ENCODE data around the gene JOSD1. TPM values are rescaled to one million over a fixed set of nuclear protein-coding genes. Genes with fewer than 3 reads are reported as not detected.
A peak's percentile ranks its signal among the peaks of the same experiment; 100 is the strongest.

JOSD1 gene
- total RNA-seq, 1 experiment from 2014 or later: 19.2 TPM

- Histone ChIP-seq H4K20me1 (ENCODE audit: control insufficient read depth, insufficient read depth, insufficient read length) (no peaks in the 10 kb centered on the region), H2BK20ac (ENCODE audit: low read depth, low read length, poor library complexity, severe bottlenecking) (no peak overlapping the region), H2AFZ (ENCODE audit: low read length) (no peak overlapping the region), H4K8ac (replicated peaks; ENCODE audit: insufficient read length, low read depth, low read length) (no peak overlapping the region), H2BK120ac (ENCODE audit: low read depth, low read length, poor library complexity, severe bottlenecking) (no peak overlapping the region), H2BK15ac (ENCODE audit: low read depth, low read length) (no peak overlapping the region), H3K23me2 (ENCODE audit: insufficient read length, low read depth, low read length, poor library complexity, severe bottlenecking) (no peaks in the 10 kb centered on the region), H3K4me2 (ENCODE audit: insufficient read depth, insufficient read length, low read length) (no peak overlapping the region), H3K56ac (ENCODE audit: insufficient read length, low read depth, low read length) (no peak overlapping the region), H3K27me3 (ENCODE audit: insufficient read depth, low read length) (no peaks in the 10 kb centered on the region), H2BK5ac (ENCODE audit: insufficient read length, low read length) (no peak overlapping the region), H3K23ac (ENCODE audit: insufficient read length, low read depth, low read length) (no peak overlapping the region), H3K4me1 (ENCODE audit: insufficient read depth, low read length) (no peaks in the 10 kb centered on the region), H3K79me1 (ENCODE audit: insufficient read depth, low read depth, low read length, poor library complexity, severe bottlenecking) (no peaks in the 10 kb centered on the region), H2BK12ac (ENCODE audit: insufficient read length, low read depth, low read length) (no peak overlapping the region), H3K9ac (ENCODE audit: extremely low read depth, insufficient read length, low read length) (no peak overlapping the region), H3K4ac (ENCODE audit: low read depth, low read length) (no peak overlapping the region), H3T11ph (ENCODE audit: low read length) (no peak overlapping the region), H4K5ac (ENCODE audit: insufficient read length, low read depth, low read length) (no peak overlapping the region), H3K27ac (ENCODE audit: insufficient read length, low read depth, low read length) (no peak overlapping the region), H3K9me3 (ENCODE audit: control insufficient read depth, low read depth, low read length) (no peaks in the 10 kb centered on the region), H3K79me2 (ENCODE audit: insufficient read depth, low read length) (no peaks in the 10 kb centered on the region), H3K14ac (ENCODE audit: insufficient read depth, low read length) (no peak overlapping the region), H4K91ac (ENCODE audit: insufficient read length, low read depth, low read length) (no peak overlapping the region), H3K18ac (ENCODE audit: insufficient read length, low read depth, low read length) (no peak overlapping the region), H2AK5ac (ENCODE audit: insufficient read length, low read length) (no peak overlapping the region)
- WGBS (ENCODE audit: extremely low coverage, insufficient read length, low lambda C conversion rate): no CpG with 5 or more reads among the region's 4 CpGs
- DNase-seq: peak; percentile 58
- TF ChIP-seq CTCF (conservative IDR thresholded peaks at IDR 0.05): peak; percentile 79
- H3K4me3 Mint-ChIP-seq: no peak overlapping the region
- no peaks in the 10 kb centered on the region for H3K9me3 Mint-ChIP-seq
- no peaks in the 10 kb centered on the region for H3K27me3 Mint-ChIP-seq (ENCODE audit: low read depth)
- H3K36me3 Mint-ChIP-seq (ENCODE audit: insufficient read depth in 1 of 3, low read depth in 3 of 3): peaks cover 20 to 87% (median 53%) of the 10 kb centered on the region in 3 experiments; a peak in 6 of 7 replicates
- H3K27ac Mint-ChIP-seq: peak overlapping the region in 1 of 3 experiments; percentile 72; a peak in 2 of 7 replicates
- H3K4me1 Mint-ChIP-seq: 0 out of 4 replicates have a peak, but pooled peaks cover 0 to 3% of the 10 kb centered on the region in 2 experiments
Measured at GRCh38 chr22:38733329-38733723, 32.6 kb upstream of the JOSD1 start.
